Posterior cingulate gyrus (tissue), 11 donors: ENCODE data around the gene DZIP1L.
"Not testable (repeated sequence)": the region's sequence is repeated elsewhere in the genome, so short reads cannot be mapped to it uniquely, and the experiment has no call there.

Source experiments
- DNase-seq, 10 donors: peaks; one replicate each; pipeline versions ENCODE4 v3.0.0 to v3.0.0-alpha.2; 2020 to 2021; ENCODE audit warnings: mixed read lengths in 3 of 10
- intact Hi-C: fragments of 100-400 bp; cut with DNase I; formaldehyde crosslinking; loops from one replicate; pipeline ENCODE4 v1.15.1; 2023

The DZIP1L gene, protein sequence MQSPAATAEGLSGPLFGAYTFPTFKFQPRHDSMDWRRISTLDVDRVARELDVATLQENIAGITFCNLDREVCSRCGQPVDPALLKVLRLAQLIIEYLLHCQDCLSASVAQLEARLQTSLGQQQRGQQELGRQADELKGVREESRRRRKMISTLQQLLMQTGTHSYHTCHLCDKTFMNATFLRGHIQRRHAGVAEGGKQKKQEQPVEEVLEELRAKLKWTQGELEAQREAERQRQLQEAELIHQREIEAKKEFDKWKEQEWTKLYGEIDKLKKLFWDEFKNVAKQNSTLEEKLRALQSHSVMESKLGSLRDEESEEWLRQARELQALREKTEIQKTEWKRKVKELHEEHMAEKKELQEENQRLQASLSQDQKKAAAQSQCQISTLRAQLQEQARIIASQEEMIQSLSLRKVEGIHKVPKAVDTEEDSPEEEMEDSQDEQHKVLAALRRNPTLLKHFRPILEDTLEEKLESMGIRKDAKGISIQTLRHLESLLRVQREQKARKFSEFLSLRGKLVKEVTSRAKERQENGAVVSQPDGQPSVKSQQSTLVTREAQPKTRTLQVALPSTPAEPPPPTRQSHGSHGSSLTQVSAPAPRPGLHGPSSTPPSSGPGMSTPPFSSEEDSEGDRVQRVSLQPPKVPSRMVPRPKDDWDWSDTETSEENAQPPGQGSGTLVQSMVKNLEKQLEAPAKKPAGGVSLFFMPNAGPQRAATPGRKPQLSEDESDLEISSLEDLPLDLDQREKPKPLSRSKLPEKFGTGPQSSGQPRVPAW

DNA sequence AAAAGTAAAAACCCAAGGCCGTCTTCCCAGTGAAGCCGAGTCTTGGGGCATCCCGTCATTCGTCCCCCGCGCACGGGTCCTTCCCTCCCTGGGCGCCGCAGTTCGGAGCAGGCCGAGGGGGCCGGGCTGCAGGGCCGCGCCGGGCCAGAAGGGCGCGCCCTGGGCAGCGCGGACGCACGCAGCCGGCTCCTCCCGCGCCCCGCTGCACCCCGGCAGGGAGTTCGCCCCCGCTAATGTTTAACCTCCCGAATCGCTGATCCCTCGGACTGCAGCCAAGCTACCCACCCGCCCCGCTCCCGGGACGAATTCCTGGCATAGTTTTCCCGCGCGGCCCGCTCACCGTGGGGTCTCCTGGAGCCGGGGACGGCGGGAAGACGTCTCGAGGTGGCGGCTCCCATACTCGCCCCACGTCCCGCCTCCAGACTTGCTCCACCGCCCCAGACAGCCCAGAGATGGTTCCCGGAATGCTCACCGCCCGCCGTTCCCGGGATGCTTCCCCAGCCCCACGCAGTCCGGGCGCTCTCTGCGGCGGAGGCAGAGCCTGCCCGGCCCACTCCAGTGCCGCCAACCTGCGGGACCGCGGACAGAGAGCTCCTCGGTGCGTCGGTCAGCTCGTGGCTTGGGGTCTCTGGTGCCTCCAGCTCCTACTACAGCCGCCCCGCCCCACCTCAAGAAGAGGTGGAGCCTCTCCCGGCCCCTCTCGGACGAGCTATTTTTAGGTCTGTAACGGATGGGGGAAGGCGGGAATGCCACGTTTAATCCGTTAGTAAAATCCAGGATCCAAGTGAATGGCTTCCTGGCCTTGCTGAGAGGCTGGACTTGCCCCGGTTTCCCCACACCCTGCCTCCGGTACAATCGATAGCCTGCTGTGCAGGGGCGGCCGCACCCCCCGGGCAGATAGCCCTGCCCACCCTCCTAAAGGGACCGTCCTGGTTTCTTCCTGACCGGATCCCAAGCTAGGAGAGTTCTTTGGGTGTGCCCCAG, at the start of gene DZIP1L:
TSS of gene DZIP1L (minus strand) at position 621 of the 984 bp plus-strand sequence. CDS start 11,637 bp downstream, outside the sequence.
- intact Hi-C loops = no loop called here
- DNase-seq = peak; percentile 27 to 91 (median 42)

DNA sequence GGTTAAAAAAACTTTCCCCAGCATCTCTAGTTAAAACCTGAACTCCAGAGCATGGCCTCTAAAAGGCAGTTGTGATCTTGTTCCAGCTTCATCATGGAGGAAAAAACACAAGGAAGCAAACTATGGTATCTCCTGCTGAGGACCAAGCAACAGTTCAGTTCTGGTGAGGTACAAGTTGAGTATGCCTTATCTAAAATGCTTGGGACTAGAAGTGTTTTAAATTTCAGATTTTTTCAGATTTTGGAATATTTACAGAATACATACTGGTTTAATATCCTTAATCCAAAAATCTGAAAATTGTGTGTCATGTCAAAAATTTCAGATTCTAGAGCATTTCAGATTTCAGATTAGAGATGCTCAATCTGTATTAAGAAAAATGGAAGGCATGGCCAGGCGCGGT, 49.7 kb upstream of the DZIP1L start:
- DNase-seq = no peak
- intact Hi-C loops = no loop called here

DNA sequence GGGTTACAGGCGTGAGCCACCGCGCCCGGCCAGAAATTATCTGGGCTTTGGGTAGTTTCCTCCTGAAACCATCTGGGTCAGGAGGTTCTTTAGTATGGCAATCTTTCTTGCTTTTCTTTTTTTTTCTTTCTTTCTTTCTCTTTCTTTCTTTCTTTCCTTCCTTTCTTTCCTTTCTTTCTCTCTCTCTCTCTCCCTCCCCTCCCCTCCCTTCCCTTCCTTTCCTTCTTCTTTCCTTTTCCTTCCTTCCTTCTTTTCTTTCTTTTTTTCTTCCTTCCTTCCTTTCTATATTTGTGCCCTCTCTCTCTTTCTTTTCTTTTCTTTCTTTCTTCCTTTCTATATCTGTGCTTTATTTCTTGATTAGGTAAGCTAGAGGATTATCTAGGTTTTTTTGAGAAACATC, 42.3 kb upstream of the DZIP1L start:
- intact Hi-C loops = no loop called here
- no peak for DNase-seq

DNA sequence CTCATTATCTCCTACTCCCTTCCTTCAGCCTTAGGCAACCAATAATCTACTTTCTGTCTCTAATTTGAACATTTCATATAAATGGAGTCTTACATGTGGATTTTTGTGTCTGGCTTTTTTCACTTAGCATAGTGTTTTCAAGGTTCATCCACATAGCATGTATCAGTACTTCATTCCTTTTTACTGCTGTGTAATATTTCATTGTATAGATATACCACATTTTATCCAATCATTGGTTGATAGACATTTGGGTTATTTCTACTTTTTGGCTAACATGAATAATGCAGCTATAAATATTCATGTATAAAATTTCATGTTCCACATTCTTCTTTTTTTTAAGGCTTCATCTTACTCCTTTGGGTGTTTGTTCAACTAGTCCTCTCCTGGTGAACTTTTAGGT, 39.1 kb upstream of the DZIP1L start:
- DNase-seq = no peak
- intact Hi-C loops = no loop called here

DNA sequence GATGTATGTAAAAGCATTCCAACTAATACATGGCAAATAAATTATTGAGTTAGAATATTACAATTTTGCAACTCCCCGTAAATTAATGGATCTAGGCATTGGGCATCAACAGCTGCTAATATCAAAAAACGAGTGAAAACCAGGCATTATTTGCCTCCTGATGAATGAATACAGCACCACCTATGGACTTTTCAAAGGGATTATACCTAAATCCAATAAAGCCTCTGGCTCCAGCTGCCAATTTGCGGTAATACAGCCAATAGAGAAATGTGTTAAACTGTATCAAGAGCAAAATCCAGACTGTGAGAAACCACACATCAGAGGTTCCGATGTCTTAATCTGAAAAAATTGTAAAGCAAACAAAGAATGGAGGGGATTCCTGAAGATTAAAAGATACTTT, 33.1 kb upstream of the DZIP1L start:
- intact Hi-C loops = no loop called here
- DNase-seq = no peak

DNA sequence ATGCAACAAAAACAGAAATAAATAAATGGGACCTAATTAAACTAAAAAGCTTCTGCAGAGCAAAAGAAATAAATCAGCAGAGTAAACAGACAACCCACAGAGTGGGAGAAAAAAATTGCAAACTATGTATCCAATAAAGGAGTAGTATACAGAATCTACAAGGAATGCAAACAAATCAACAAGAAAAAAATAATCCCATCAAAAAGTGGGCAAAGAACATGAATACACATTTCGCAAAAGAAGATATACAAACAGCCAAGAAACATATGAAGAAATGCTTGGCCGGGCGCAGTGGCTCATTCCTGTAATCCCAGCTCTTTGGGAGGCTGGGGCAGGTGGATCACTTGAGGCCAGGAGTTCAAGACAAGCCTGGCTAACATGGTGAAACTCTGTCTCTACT, 26.8 kb upstream of the DZIP1L start:
- intact Hi-C loops, DNase-seq: not testable (repeated sequence)

DNA sequence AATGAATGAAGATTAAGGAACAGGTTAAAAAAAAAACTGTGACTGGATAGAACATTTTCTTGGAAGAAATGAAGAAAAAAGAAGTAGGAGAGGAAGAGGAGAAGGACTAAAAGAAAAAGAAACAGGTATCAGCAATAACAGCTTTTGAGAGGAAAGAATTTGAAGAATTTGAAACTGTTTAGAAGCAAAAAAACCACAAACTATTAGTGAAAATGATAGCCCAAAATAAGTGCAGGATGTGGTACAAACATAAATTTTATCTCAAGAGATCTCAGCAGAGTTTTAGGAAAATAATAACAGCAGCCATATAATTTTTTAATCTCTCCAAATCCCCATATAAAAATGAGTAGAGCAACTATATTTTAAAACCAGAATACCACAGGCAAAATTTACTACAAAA, 25.5 kb upstream of the DZIP1L start:
- no peak for DNase-seq
- intact Hi-C loops = no loop called here

DNA sequence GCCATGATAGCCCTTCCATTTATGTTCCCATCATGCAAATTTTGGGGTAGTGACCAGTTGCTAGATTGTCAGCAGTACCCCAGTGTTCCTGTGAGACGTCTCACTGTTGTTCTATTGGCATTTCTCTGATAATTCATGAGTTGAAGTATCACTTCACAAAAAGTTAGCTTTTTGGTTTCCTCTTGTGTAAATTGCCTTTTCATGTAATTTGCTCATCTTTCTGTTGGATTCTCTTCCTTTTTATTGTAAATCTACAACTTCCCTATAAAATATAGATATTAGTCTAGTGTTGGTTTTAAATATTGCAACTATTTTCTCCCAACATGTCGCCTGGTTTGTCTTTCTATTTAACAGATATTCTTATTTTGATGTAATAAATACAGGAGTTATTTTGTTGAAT, 24.3 kb upstream of the DZIP1L start:
- intact Hi-C loops = no loop called here

DNA sequence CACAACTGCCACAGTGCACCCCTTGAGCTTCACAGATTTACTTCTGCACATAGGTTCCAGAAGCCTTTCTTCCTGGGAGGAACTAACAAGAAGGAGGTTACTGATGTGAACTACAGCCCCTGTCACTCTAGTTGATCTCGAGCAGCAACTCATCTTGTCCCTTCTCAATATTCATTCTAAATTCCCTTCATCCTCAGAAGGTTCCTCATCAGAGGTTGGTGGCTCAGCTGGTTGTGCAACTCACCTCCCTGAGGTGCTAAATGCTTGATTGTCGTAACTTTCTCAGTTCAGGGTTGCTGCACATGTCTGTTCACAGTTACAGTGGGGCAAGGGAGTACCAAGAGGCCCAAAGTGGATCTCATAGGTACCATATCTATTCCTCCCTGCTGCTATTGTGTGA, 22.5 kb upstream of the DZIP1L start:
- no peak for DNase-seq
- intact Hi-C loops = no loop called here

More for the DNA sequence above, 24.3 kb upstream of the DZIP1L start:
- DNase-seq = no peak

DNA sequence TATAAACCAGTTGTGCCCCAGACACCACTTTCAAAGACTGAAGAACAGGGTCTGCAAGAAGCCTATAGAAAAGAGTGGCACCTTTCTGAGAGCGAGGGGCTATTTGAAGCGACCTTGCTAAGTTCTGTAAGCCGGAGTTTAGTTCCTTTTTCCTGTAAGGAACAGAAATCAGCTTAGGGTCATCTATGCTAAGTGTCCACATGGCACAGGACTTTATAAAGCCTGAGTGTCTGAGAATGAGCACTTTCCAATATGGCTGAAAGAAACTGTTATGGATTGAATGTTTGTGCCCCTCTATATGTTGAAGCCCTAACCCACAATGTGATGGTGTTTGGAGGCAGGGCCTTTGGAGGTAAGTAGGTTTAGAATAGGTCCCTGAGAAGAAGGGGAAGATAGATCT, 20.8 kb upstream of the DZIP1L start:
- intact Hi-C loops = no loop called here

DNA sequence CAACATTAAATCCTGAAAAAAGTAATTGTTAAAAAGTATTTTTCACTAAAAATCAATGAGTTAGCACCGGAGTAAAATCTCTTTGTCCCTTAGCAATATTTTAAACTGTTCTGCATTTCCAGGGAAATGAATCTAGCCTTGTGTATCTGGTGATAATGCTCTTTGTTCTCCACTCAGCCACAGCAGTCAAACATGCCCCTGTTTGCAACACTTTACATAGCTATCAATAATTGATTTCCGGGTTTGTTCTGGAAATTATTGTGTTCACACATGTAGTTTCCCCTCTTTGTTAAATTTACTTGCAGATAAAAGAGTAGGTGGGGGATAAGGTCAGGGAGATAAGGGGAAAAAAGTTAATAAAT, 20.4 kb upstream of the DZIP1L start:
- intact Hi-C loops = no loop called here
- no peak for DNase-seq

More for the DNA sequence above, 20.8 kb upstream of the DZIP1L start:
- no peak for DNase-seq

DNA sequence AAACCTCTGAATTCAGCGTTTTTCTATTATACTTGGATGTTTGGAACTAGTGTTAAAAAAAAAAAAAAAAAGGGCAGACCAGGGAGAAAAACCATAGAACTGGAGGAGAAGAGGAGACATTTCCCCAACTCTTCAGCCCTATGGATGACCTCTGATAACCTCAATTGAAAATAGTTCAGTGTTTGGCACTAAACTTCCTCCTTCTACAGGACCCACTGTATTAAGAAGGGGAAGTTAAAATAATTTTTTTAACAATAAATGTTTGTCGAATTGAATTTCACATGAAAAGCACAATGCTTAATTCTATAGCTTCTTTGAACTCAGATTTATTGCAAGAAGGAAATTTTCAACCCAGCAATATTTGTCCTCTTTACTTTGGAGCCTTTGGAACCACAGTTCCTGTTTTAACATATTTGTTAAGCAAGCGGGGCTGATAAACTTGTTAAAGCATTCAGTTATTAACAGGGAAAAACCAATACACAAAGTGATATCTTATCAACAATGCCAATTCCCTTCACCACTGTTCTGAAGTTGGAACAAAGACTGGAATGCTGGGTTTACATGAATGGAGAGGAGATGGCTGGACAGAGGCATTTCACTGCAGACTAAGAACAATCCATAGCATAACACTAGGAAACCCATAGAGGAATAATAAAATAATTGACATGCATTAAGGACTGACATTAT, 19.9 kb upstream of the DZIP1L start:
- intact Hi-C loops = no loop called here

DNA sequence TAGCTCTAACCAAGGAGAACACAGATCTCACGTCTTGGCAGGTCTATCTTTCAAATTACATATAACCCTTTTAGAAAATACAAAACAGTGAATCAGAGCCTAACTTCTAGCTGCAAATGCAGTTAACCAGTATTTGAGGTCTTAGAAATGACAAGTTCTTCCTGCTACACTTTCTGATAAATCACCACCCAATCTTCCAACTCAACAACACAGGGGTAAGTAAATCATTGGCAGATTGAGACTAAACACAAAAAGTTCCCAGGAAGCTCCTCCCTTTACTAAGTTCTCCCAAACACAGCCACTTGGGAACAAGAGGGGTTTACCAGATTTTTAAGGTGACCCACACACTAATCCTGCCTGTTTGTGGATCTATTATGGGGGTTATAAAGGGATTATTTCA, 16.8 kb upstream of the DZIP1L start, which contains the start of gene A4GNT:
TSS of gene A4GNT (minus strand) at position 152 of the 400 bp plus-strand sequence. CDS start 1,134 bp downstream, outside the sequence.
- intact Hi-C loops = no loop called here
- no peak for DNase-seq

More for the DNA sequence above, 19.9 kb upstream of the DZIP1L start:
- no peak for DNase-seq

DNA sequence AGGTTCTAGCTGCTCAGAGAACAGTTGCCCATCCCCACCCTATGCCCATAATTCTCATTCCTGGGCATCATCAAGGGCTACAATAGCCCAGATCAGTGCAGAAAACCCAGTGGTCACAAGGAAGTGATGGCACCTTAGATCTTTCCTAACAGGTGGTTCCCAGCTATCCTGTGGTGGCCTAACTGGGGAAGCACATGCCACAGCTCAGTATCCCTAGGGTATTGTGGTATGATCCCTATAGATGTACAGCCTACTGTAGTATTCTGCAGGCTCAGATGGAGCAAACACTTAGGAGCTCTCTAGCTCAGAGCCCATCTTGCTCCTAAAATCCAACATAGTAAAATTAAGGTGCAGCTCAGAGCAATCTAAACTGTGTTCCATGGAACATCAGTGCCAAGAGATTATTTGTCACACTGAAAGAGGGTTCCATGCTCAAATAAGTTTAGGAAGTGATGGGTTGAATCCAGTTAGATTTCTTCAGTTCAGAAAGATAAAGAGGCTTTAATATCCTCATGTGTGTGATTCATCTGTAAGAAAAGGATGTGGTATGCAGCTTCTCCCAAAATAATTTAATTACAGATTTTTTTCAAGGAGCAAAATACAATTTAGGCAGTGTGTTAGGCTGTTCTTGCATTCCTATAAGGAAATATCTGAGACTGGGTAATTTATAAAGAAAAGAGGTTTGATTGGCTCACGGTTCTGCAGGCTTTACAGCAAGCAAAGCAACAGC, 12.4 kb upstream of the DZIP1L start:
- intact Hi-C loops = no loop called here
- DNase-seq = no peak

DNA sequence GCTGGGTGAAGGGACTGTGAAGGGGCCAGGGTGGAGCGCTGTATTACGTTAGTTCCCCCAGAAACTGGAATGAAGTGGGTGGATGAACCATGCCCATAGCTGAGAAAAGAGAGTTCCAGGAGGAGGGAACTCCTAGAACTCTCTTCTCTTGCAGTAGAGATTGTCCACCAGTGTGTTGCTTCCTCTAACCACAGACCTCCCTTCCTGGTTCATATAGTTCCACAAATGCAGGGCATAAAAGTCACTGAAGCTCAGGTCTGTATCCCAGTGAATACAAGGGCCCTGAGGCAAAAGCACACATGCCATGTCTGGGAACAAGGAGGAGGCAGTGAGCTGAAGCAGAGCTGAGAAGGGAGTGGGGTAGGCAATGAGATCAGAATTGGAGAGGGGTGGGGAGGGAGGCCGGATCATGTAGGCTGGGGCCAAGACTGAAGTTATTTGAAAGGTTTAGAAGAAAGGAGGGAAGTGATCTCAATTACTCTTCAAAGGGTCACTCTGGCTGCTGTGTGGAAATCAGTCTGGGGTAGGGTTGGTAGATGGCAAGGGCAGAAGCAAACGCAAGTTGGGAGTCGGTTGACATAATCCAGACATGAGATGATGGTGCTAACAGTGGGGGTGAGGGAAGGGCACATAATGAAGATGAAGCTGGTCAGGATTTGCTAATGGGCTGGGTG, 10.3 kb upstream of the DZIP1L start:
- no peak for DNase-seq
- intact Hi-C loops = no loop called here

DNA sequence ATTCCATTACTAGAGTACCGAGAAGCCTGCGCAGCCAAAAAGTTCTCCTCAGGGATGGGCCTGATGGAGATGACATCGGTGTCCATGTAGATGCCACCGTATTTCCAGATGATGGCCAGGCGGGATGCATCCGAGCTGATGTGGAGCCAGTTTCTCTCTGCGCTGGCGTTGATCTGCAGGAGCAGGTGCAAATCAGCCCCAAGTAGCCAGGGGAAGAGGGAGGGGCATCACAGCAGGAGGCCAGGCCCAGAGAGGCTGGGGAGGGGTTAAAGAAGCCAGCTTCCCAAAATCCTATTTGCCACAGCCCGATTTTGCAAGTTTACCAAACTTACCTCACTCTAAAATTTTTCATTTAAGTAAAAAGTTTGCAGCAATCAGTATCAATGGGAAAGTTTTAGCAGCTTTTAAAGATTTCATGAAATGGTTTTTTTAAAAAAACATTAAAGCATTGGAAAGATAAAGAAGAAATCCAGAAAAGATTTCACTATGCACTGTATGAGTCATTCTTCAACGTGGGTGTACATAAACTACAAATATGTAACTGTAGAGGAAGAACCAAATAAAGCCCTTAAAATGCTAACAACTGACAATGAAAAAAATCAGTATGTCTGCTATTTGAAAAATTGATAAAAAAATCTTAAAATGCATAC, 9.4 kb upstream of the DZIP1L start:
- no peak for DNase-seq
- intact Hi-C loops = no loop called here

DNA sequence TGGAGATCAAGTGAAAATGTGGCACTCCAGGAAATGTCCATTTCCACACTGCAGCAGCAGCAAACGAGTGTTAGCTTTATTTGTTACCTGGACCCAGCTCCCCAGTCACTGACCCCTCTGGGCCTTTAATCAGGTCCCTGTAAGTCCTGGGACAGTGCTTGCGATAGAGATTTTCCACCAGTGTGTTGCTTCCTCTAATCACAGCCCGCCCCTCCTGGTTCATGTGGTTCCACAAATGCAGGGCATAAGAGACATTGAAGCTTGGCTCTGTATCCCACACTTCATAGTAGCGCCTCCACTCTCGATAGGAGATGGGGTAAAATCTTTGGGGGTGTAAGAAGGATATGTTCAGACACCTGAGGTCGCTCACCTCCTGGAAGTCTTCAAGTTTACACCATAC, 8.8 kb upstream of the DZIP1L start:
- DNase-seq = no peak
- intact Hi-C loops = no loop called here

DNA sequence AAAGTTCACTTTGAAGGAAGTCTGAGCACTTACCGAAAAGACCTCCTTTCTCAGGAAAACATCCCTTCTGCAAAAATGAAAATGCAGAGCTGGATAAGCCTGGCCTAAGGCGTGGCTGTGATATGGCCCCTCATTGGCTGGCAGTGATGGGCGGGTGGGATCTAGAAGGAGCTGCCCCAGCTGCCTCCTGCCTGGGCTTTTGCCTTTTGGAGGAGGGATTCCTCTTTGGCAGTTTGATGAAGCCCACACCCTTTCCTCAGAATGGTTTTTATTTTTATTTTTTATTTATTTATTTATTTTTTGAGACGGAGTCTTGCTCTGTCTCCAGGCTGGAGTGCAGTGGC, 4.0 kb upstream of the DZIP1L start:
- intact Hi-C loops = loop anchor here (2.0 kb wide), 1 partner anchor 51 kb away; no protein-coding TSS in a partner anchor
- no peak for DNase-seq
